Measurements from ENCODE around the gene PRSS58.

DNA sequence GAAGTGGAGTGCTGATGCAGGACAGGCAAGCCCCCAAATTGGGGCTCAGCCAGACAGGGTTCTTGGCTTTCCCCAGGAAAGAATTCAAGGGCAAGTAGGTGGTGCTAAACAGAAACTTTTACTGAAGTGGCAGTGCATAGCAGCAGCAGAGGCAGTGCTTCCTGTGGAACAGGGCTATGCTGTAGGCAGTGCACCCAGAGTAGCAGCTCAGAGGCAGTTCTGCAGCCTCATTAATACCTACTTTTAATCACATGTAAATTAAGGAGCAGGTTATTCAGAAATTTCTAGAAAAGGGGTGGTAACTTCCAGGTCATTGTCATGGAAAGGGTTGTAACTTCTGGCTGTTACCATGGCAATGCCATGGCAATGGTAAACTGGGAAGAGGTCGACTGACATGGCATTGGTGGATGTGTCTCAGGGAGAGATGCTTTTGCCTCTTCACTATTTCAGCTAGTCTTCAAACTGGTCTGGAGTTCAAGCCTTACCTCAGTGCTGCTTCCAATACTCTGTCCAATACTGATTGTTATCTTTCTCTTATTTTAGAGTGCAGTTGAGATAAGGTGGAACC, 29.2 kb downstream of the PRSS58 start:
- TF ChIP-seq POLR2AphosphoS5 (IDR thresholded peaks at IDR 0.05) (no peak), POLR2A (IDR thresholded peaks at IDR 0.05) (no peak)
- TF ChIP-seq, protein P1, sequence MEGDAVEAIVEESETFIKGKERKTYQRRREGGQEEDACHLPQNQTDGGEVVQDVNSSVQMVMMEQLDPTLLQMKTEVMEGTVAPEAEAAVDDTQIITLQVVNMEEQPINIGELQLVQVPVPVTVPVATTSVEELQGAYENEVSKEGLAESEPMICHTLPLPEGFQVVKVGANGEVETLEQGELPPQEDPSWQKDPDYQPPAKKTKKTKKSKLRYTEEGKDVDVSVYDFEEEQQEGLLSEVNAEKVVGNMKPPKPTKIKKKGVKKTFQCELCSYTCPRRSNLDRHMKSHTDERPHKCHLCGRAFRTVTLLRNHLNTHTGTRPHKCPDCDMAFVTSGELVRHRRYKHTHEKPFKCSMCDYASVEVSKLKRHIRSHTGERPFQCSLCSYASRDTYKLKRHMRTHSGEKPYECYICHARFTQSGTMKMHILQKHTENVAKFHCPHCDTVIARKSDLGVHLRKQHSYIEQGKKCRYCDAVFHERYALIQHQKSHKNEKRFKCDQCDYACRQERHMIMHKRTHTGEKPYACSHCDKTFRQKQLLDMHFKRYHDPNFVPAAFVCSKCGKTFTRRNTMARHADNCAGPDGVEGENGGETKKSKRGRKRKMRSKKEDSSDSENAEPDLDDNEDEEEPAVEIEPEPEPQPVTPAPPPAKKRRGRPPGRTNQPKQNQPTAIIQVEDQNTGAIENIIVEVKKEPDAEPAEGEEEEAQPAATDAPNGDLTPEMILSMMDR (IDR thresholded peaks at IDR 0.05) = no peak
